Neural progenitor cell (in vitro differentiated cells): Measurements from ENCODE around the gene FAIM2. TPM values are rescaled to one million over a fixed set of nuclear protein-coding genes. Genes with fewer than 3 reads are reported as not detected.

ENCODE experiments used
- DNase-seq: peaks from one replicate; pipeline ENCODE4 v3.0.0-alpha.2; 2016; ENCODE audit warnings: low spot score
- H2AFZ ChIP-seq: fragments of 200-600 bp; sonication (generic); replicated peaks from 2 replicates; pipeline ENCODE4 v1.6.1; 2016; ENCODE audit warnings: antibody characterized with exemption
- H3F3A ChIP-seq: fragments of 200-600 bp; sonication (generic); 2 replicates; pipeline ENCODE4 v1.6.1; 2016; ENCODE audit warnings: antibody characterized with exemption, low read depth
- H3K27ac ChIP-seq: fragments of 200-600 bp; sonication (generic); 2 replicates; pipeline ENCODE4 v1.5.1; 2016; ENCODE audit warnings: mild to moderate bottlenecking
- H3K27me3 ChIP-seq: fragments of 200-600 bp; sonication (generic); 2 replicates; pipeline ENCODE4 v1.6.1; 2016; ENCODE audit warnings: mild to moderate bottlenecking, moderate library complexity
- H3K36me3 ChIP-seq: fragments of 200-600 bp; sonication (generic); 2 replicates; pipeline ENCODE4 v1.5.1; 2016
- H3K4me1 ChIP-seq: fragments of 200-600 bp; sonication (generic); 2 replicates; pipeline ENCODE4 v1.6.1; 2016; ENCODE audit warnings: mixed run types
- H3K4me2 ChIP-seq: fragments of 200-600 bp; sonication (generic); 2 replicates; pipeline ENCODE4 v1.6.1; 2016
- H3K4me3 ChIP-seq: fragments of 200-600 bp; sonication (generic); 2 replicates; pipeline ENCODE4 v1.5.1; 2016
- H3K79me2 ChIP-seq: fragments of 200-600 bp; sonication (generic); 2 replicates; pipeline ENCODE4 v1.6.1; 2016; ENCODE audit warnings: low read depth
- H3K9ac ChIP-seq: fragments of 200-600 bp; sonication (generic); 2 replicates; pipeline ENCODE4 v1.6.1; 2016
- H3K9me3 ChIP-seq: fragments of 200-600 bp; sonication (generic); 2 replicates; pipeline ENCODE4 v1.5.1; 2016; ENCODE audit warnings: low read depth
- H4K20me1 ChIP-seq: fragments of 200-600 bp; sonication (generic); 2 replicates; pipeline ENCODE4 v1.6.1; 2016; ENCODE audit warnings: low read depth
- H3K27ac Mint-ChIP-seq: 3 replicates; pipeline ENCODE4 v1.8.0; 2021; ENCODE audit warnings: mixed read lengths
- H3K27me3 Mint-ChIP-seq: 2 replicates; pipeline ENCODE4 v1.8.0; 2022; ENCODE audit warnings: low read depth, mild to moderate bottlenecking, inconsistent platforms, moderate library complexity, mixed read lengths; ENCODE audit not compliant: insufficient read depth
- H3K36me3 Mint-ChIP-seq: 3 replicates; pipeline ENCODE4 v1.8.0; 2021; ENCODE audit warnings: mixed read lengths
- H3K4me1 Mint-ChIP-seq: 3 replicates; pipeline ENCODE4 v1.8.0; 2021; ENCODE audit warnings: mixed read lengths
- H3K4me3 Mint-ChIP-seq: 3 replicates; pipeline ENCODE4 v1.8.0; 2021; ENCODE audit warnings: mild to moderate bottlenecking, moderate library complexity, mixed read lengths
- H3K9me3 Mint-ChIP-seq: 3 replicates; pipeline ENCODE4 v1.8.0; 2020; ENCODE audit warnings: mixed read lengths
- EZH2 ChIP-seq: fragments of 200-600 bp; sonication (generic); IDR thresholded peaks from 2 replicates; pipeline ENCODE4 v1.6.1; 2017; ENCODE audit warnings: antibody characterized with exemption, mild to moderate bottlenecking, moderate library complexity
- EZH2phosphoT487 ChIP-seq: fragments of 200-600 bp; sonication (generic); IDR thresholded peaks from 2 replicates; pipeline ENCODE4 v1.6.1; 2017; ENCODE audit warnings: antibody characterized with exemption
- total RNA-seq: library from RNA; depleted of rRNA; stranded (reverse); fragments of >200 nt; gene quantifications from 2 replicates; pipeline ENCODE4 v1.2.3, GENCODE V29; 2015; ENCODE audit warnings: low replicate concordance
- TF ChIP-seq, protein P1 (sequence below): fragments of 200-600 bp; sonication (generic); IDR thresholded peaks from 2 replicates; pipeline ENCODE4 v1.5.1; 2017; ENCODE audit warnings: antibody characterized with exemption, mild to moderate bottlenecking

The FAIM2 gene
- total RNA-seq, 1 donor from 2014 or later = 0.39 TPM

DNA sequence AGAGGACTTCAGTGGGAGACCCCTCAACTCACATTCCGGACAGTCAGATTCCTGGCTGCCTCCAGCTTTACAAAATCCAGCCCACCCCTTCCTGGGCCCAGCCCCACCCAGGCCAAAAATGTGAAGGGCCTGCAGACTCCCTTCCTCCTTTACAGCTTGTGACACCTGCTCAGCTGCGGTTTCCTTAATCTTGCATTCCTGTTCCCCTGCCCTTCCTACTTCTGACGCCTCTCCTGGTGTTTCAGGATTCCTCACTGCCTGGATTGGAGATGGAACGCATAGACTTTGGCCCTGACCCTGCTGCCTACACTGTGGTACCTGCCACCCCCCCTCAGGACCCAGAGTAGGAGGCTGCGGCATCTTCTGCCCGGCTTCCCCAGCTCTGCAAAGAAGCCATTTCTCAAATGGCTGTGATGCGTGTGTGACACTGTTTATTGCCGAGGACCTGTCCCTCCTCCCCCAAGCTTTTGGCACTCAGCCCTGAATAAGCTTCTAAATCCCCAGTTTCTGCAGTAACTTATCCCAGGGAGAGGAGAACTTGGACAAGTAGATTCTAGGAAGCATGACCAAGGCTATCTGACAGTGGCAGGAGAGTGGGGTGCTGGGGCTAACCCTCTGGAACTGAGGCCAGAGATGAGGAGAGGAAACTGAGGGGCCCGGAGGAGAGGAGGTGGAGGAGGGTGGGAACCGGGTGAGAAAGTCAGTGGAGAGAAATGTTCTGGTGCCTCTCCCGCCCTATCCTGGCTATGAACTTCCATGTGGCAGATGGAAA lies 35.9 kb downstream of the FAIM2 start:
- Mint-ChIP-seq H3K4me1 (peaks cover 18% of the 10 kb centered on the region), H3K4me3 (peak overlapping the region; percentile 52), H3K9me3 (no peaks in the 10 kb centered on the region), H3K27me3 (peaks cover 14% of the 10 kb centered on the region), H3K27ac (no peak overlapping the region), H3K36me3 (no peaks in the 10 kb centered on the region)
- H3K79me2 ChIP-seq = no peaks in the 10 kb centered on the region
- H4K20me1 ChIP-seq = no peaks in the 10 kb centered on the region
- DNase-seq = no peak
- H3K9ac ChIP-seq = no peak overlapping the region
- H3K4me1 ChIP-seq = no peaks in the 10 kb centered on the region
- H3F3A ChIP-seq = no peaks in the 10 kb centered on the region
- no peaks in the 10 kb centered on the region for H3K36me3 ChIP-seq
- no peak overlapping the region for H3K4me2 ChIP-seq
- no peak overlapping the region for H2AFZ ChIP-seq
- H3K27me3 ChIP-seq = no peaks in the 10 kb centered on the region
- H3K4me3 ChIP-seq = no peak overlapping the region
- TF ChIP-seq EZH2 (no peak), EZH2phosphoT487 (no peak)
- TF ChIP-seq, protein P1, sequence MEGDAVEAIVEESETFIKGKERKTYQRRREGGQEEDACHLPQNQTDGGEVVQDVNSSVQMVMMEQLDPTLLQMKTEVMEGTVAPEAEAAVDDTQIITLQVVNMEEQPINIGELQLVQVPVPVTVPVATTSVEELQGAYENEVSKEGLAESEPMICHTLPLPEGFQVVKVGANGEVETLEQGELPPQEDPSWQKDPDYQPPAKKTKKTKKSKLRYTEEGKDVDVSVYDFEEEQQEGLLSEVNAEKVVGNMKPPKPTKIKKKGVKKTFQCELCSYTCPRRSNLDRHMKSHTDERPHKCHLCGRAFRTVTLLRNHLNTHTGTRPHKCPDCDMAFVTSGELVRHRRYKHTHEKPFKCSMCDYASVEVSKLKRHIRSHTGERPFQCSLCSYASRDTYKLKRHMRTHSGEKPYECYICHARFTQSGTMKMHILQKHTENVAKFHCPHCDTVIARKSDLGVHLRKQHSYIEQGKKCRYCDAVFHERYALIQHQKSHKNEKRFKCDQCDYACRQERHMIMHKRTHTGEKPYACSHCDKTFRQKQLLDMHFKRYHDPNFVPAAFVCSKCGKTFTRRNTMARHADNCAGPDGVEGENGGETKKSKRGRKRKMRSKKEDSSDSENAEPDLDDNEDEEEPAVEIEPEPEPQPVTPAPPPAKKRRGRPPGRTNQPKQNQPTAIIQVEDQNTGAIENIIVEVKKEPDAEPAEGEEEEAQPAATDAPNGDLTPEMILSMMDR = no peak
- no peaks in the 10 kb centered on the region for H3K9me3 ChIP-seq
- no peak overlapping the region for H3K27ac ChIP-seq

DNA sequence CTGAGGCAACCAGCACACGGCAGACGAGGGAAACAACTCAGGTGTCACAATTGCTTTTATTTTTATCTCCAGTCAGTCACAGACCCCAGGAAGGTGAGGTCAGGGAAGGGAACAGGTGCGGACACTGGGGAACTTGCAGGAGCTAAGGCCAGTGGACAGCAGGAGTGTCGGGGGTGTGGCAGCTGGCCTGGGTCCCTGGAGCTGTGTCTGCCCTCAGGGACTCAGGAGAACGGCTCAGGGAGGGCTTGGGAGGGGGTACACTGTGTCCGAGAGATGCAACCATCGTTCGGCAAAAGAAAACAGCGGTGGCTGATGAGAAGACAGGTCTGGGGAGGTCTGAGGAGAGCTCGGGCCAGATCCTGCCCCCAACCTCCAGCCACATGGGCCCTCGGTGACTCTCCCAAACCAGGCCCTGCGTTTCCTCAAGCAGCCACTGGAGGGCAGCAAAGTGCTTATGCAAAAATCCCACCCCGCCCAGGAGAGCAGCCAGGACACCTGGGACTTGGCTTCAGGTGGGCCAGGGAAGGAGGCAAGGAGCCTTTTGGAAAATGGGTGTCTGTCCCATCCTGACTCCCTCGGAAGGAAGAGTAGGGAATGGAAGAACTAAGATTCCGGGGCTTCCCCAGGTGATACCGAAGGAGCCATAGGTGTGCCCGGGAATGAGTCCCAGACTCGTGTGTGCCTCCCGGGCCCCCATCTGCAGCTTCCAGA lies 36.7 kb downstream of the FAIM2 start:
- DNase-seq = peak; percentile 79
- H3K4me3 ChIP-seq = no peak overlapping the region
- Mint-ChIP-seq H3K27ac (peak overlapping the region; percentile 94), H3K36me3 (no peaks in the 10 kb centered on the region), H3K9me3 (no peaks in the 10 kb centered on the region), H3K27me3 (peaks cover 14% of the 10 kb centered on the region), H3K4me3 (no peak overlapping the region), H3K4me1 (peaks cover 13% of the 10 kb centered on the region)
- no peaks in the 10 kb centered on the region for H4K20me1 ChIP-seq
- H2AFZ ChIP-seq = no peak overlapping the region
- TF ChIP-seq, protein P1 = peak; percentile 97
- no peak for TF ChIP-seq EZH2phosphoT487
- TF ChIP-seq EZH2 = no peak
- no peaks in the 10 kb centered on the region for H3K9me3 ChIP-seq
- no peaks in the 10 kb centered on the region for H3K27me3 ChIP-seq
- H3K4me2 ChIP-seq = no peak overlapping the region
- no peaks in the 10 kb centered on the region for H3K36me3 ChIP-seq
- H3K27ac ChIP-seq = no peak overlapping the region
- H3K9ac ChIP-seq = no peak overlapping the region
- H3K79me2 ChIP-seq = no peaks in the 10 kb centered on the region
- no peaks in the 10 kb centered on the region for H3K4me1 ChIP-seq
- H3F3A ChIP-seq = no peaks in the 10 kb centered on the region

- Histone ChIP-seq H3K36me3 (no peaks in the 10 kb centered on the region), H3K4me2 (no peak overlapping the region), H3K27me3 (no peaks in the 10 kb centered on the region), H4K20me1 (no peaks in the 10 kb centered on the region), H3K9ac (no peak overlapping the region), H2AFZ (no peak overlapping the region), H3F3A (no peaks in the 10 kb centered on the region), H3K4me1 (no peaks in the 10 kb centered on the region), H3K79me2 (no peaks in the 10 kb centered on the region), H3K4me3 (no peak overlapping the region), H3K9me3 (no peaks in the 10 kb centered on the region), H3K27ac (no peak overlapping the region)
- DNase-seq = no peak
- TF ChIP-seq EZH2phosphoT487 (no peak), EZH2 (no peak)
- TF ChIP-seq, protein P1 = no peak
- no peaks in the 10 kb centered on the region for H3K9me3 Mint-ChIP-seq
- peak overlapping the region; percentile 1 for H3K4me3 Mint-ChIP-seq
- no peaks in the 10 kb centered on the region for H3K36me3 Mint-ChIP-seq
- peaks cover 10% of the 10 kb centered on the region for H3K4me1 Mint-ChIP-seq
- H3K27me3 Mint-ChIP-seq = peaks cover 14% of the 10 kb centered on the region
- no peak overlapping the region for H3K27ac Mint-ChIP-seq
These were observed 37.9 kb downstream of the FAIM2 start for GRCh38 chr12:49865782-49866135.
